Smooth muscle cell (in vitro differentiated cells): ENCODE measurements around the gene CIPC. TPM values are rescaled to one million over a fixed set of nuclear protein-coding genes. Genes with fewer than 3 reads are reported as not detected.

ENCODE experiments used
- DNase-seq: peaks from one replicate; lab custom pipeline; 2025; ENCODE audit not compliant: unreplicated experiment; lab: John Stamatoyannopoulos, UW
- H2AFZ ChIP-seq: fragments of 200-600 bp; sonication (generic); 2 replicates; pipeline ENCODE4 v1.6.0; 2016; ENCODE audit warnings: antibody characterized with exemption, low read depth, mild to moderate bottlenecking
- H3F3A ChIP-seq: fragments of 200-600 bp; sonication (generic); 2 replicates; pipeline ENCODE4 v1.6.0; 2017; ENCODE audit warnings: antibody characterized with exemption, low read depth
- H3K27ac ChIP-seq: fragments of 200-600 bp; sonication (generic); 2 replicates; pipeline ENCODE4 v1.5.1; 2016; ENCODE audit warnings: low read depth, mild to moderate bottlenecking
- H3K27me3 ChIP-seq: fragments of 200-600 bp; sonication (generic); 2 replicates; pipeline ENCODE4 v1.6.1; 2016; ENCODE audit warnings: low read depth, mild to moderate bottlenecking
- H3K36me3 ChIP-seq: fragments of 200-600 bp; sonication (generic); 2 replicates; pipeline ENCODE4 v1.5.1; 2016; ENCODE audit warnings: low read depth
- H3K4me1 ChIP-seq: fragments of 200-600 bp; sonication (generic); 2 replicates; pipeline ENCODE4 v1.5.1; 2016; ENCODE audit warnings: low read depth
- H3K4me2 ChIP-seq: fragments of 200-600 bp; sonication (generic); 2 replicates; pipeline ENCODE4 v1.6.0; 2016; ENCODE audit warnings: mild to moderate bottlenecking
- H3K4me3 ChIP-seq: fragments of 200-600 bp; sonication (generic); 2 replicates; pipeline ENCODE4 v1.5.1; 2016; ENCODE audit warnings: mild to moderate bottlenecking
- H3K79me2 ChIP-seq: fragments of 200-600 bp; sonication (generic); 2 replicates; pipeline ENCODE4 v1.6.0; 2016; ENCODE audit warnings: low read depth, mild to moderate bottlenecking
- H3K9ac ChIP-seq: fragments of 200-600 bp; sonication (generic); 2 replicates; pipeline ENCODE4 v1.6.0; 2016; ENCODE audit warnings: low read depth
- H3K9me3 ChIP-seq: fragments of 200-600 bp; sonication (generic); replicated peaks from 2 replicates; pipeline ENCODE4 v1.5.1; 2016; ENCODE audit warnings: low read depth
- H4K20me1 ChIP-seq: fragments of 200-600 bp; sonication (generic); 2 replicates; pipeline ENCODE4 v1.6.0; 2016; ENCODE audit warnings: low read depth
- CTCF ChIP-seq: fragments of 200-600 bp; sonication (generic); IDR thresholded peaks from 2 replicates; pipeline ENCODE4 v1.5.1; 2017; ENCODE audit warnings: borderline replicate concordance, mild to moderate bottlenecking, antibody characterized with exemption; ENCODE audit not compliant: insufficient read depth, poor library complexity, severe bottlenecking
- WGBS: methylation state at CpG from one replicate; pipeline ENCODE4 v1.1.7; 2016; ENCODE audit warnings: low lambda C conversion rate; 5-methylcytosine and 5-hydroxymethylcytosine counted together
- polyA plus RNA-seq: library from polyadenylated mRNA; unstranded; fragments of >200 nt; fragmentation: Nextera tagmentation; extraction: Ambion mirVana; gene quantifications from 2 replicates; pipeline ENCODE4 v1.2.1, GENCODE V29; 2016
- total RNA-seq: library from RNA; depleted of rRNA; stranded (reverse); fragments of >200 nt; gene quantifications from 2 replicates; pipeline ENCODE4 v1.2.3, GENCODE V29; 2014

The CIPC gene
- total and polyA plus RNA-seq, 2 experiments from 2014 or later = 3.6 to 15.1 TPM

- Histone ChIP-seq H3K27ac (peak overlapping the region; percentile 26), H3F3A (peaks cover 4% of the 10 kb centered on the region)
- WGBS = 25% methylated on average over 21 of the region's 21 CpGs
Observed at GRCh38 chr14:77053046-77053841, 44.8 kb upstream of the CIPC start.

GRCh38 chr14:77055306-77055705 is 42.8 kb upstream of the CIPC start:
- Histone ChIP-seq H2AFZ (no peak overlapping the region), H3K9me3 (no peaks in the 10 kb centered on the region), H3K27ac (no peak overlapping the region), H3K4me3 (no peak overlapping the region), H3K4me2 (no peak overlapping the region), H3K9ac (no peak overlapping the region), H4K20me1 (no peaks in the 10 kb centered on the region), H3K79me2 (no peaks in the 10 kb centered on the region), H3K27me3 (no peaks in the 10 kb centered on the region), H3K36me3 (no peaks in the 10 kb centered on the region), H3K4me1 (no peaks in the 10 kb centered on the region), H3F3A (peaks cover 4% of the 10 kb centered on the region)
- 93% methylated on average over 5 of the region's 5 CpGs for WGBS
- TF ChIP-seq CTCF = no peak
- DNase-seq = no peak

More at GRCh38 chr14:77053046-77053841, 44.8 kb upstream of the CIPC start:
- no peaks in the 10 kb centered on the region for H4K20me1 ChIP-seq
- no peaks in the 10 kb centered on the region for H3K36me3 ChIP-seq
- no peaks in the 10 kb centered on the region for H3K9me3 ChIP-seq
- no peak overlapping the region for H2AFZ ChIP-seq
- peak; percentile 42 for DNase-seq
- H3K9ac ChIP-seq = no peak overlapping the region
- no peaks in the 10 kb centered on the region for H3K4me1 ChIP-seq
- H3K79me2 ChIP-seq = no peaks in the 10 kb centered on the region
- H3K27me3 ChIP-seq = no peaks in the 10 kb centered on the region
- TF ChIP-seq CTCF = peak; percentile 96
- no peak overlapping the region for H3K4me3 ChIP-seq
- H3K4me2 ChIP-seq = peak overlapping the region; percentile 3

GRCh38 chr14:77055981-77056380 is 42.1 kb upstream of the CIPC start:
- H3K9me3 ChIP-seq = no peaks in the 10 kb centered on the region
- DNase-seq = no peak
- H3K9ac ChIP-seq = no peak overlapping the region
- H3K27me3 ChIP-seq = no peaks in the 10 kb centered on the region
- no peak overlapping the region for H3K4me3 ChIP-seq
- peaks cover 4% of the 10 kb centered on the region for H3F3A ChIP-seq
- no peak for TF ChIP-seq CTCF
- H3K4me2 ChIP-seq = no peak overlapping the region
- H3K36me3 ChIP-seq = no peaks in the 10 kb centered on the region
- no peaks in the 10 kb centered on the region for H4K20me1 ChIP-seq
- no peaks in the 10 kb centered on the region for H3K79me2 ChIP-seq
- no peak overlapping the region for H3K27ac ChIP-seq
- H2AFZ ChIP-seq = no peak overlapping the region
- no peaks in the 10 kb centered on the region for H3K4me1 ChIP-seq
- WGBS = 90% methylated on average over 3 of the region's 3 CpGs

GRCh38 chr14:77058117-77058516 is 39.9 kb upstream of the CIPC start:
- H3K9me3 ChIP-seq = no peaks in the 10 kb centered on the region
- no peaks in the 10 kb centered on the region for H3K4me1 ChIP-seq
- no peak overlapping the region for H3K4me2 ChIP-seq
- H3K79me2 ChIP-seq = no peaks in the 10 kb centered on the region
- H3K27me3 ChIP-seq = no peaks in the 10 kb centered on the region
- no peak overlapping the region for H3K4me3 ChIP-seq
- no peak for DNase-seq
- 86% methylated on average over 9 of the region's 9 CpGs for WGBS
- H3K36me3 ChIP-seq = no peaks in the 10 kb centered on the region
- H3F3A ChIP-seq = no peaks in the 10 kb centered on the region
- no peak overlapping the region for H2AFZ ChIP-seq
- no peak overlapping the region for H3K27ac ChIP-seq
- no peaks in the 10 kb centered on the region for H4K20me1 ChIP-seq
- no peak overlapping the region for H3K9ac ChIP-seq
- TF ChIP-seq CTCF = no peak
